GM18498 (cell line): ENCODE measurements around the gene ACTN1.
"Not testable (repeated sequence)": the region's sequence is repeated elsewhere in the genome, so short reads cannot be mapped to it uniquely, and the experiment has no call there.

Experiments used
- ATAC-seq: cut with Tn5 transposase; IDR thresholded peaks from one replicate; pipeline ENCODE4 v1.9.1; 2021; ENCODE audit warnings: mild to moderate bottlenecking, moderate library complexity; ENCODE audit not compliant: unreplicated experiment

ACTN1 gene

DNA sequence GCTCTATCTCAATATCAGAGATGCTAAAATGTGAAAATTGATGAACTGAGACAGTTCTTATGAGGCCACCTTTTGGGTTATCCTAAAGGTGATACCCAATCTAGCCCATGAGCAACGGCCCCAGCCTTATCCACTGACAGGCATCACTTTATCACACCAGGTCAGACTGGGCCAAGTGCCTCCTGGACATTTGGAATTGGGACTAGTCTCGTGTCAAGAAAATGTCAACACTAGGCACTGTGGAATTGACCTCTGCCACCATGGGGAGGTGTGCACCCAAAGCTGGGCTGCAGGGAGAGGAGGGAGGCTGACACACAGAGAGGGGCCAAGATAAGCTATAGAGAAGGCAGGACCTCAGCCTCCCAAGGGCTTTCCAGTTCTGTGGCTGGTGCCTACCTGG lies 107.7 kb downstream of the ACTN1 start:
- no peak for ATAC-seq

DNA sequence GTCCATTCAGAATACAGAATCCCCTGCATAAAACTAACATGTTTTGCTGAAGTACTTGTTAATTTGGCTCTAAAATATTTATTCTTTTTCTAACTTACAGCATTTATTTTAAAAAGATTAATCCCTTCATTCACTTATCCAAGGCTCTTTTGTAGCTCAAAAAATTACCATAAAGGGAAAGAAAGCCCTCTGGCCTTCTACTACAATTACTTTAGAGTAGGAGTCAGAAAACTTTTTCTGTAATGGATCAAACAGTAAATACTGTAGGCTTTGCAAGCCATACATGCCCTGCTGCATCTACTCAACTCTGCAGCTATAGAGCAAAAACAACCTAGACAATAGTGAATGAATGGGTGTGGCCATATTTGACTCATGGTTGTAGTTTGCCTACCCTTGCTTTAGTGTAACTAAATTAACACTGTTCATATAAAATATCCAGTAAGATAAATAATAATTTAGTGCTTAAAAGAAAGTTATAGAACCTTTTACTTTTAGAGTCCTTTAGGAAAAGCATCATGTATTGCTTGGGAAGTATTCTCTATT lies 112.0 kb downstream of the ACTN1 start:
- ATAC-seq, result no peak

DNA sequence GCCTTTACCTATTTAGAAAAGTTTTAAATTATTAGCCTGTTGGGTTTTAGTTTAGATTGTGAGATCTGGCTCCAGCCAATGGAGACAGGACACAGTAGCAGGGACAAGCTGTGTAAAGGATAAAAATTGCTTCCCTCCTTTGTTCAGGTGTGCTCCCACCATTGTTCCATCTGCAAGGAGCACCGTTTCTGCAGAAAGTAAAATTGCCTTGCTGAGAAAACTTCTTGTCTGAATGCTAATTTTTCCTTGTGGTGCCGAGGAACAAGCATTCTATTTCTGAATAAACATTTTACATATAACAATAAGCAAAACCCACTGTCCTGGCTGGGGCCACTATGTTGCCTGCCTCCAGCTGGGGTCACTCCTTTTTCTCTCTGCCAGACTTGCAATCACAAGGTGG lies 113.6 kb downstream of the ACTN1 start:
- ATAC-seq, result no peak

- ATAC-seq, result no peak
These were observed 114.7 kb downstream of the ACTN1 start for GRCh38 chr14:68864361-68864750.

GRCh38 chr14:68863610-68864360 lies 115.3 kb downstream of the ACTN1 start:
- no peak for ATAC-seq

- no peak for ATAC-seq
These were observed 116.0 kb downstream of the ACTN1 start for GRCh38 chr14:68862954-68863594.

- no peak for ATAC-seq
These were observed 118.3 kb downstream of the ACTN1 start for GRCh38 chr14:68860771-68861170.

- no peak for ATAC-seq
These were observed 121.5 kb downstream of the ACTN1 start for GRCh38 chr14:68857516-68858070.

GRCh38 chr14:68856572-68856971 lies 122.5 kb downstream of the ACTN1 start:
- no peak for ATAC-seq

- ATAC-seq, result no peak
These were observed 124.7 kb downstream of the ACTN1 start for GRCh38 chr14:68854421-68854820.

DNA sequence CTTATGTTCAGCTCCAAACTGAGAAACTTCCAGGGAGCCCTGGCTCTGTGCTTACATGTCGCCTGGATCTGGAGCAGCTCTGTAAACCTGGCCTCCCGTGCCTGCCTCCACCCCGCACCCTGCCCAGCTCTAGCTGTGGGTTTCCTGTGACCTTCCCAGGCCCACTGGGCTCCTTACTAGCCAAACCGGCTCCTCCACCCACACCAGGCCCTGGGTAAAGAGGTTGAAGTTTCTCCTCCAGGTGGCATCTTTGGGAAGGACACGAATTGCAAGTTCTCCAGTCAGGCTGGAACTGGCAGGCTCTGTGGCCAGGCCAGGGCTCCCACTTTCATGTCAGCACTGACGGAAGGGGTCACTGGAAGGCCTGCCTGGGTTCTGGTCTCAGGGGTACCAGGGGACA lies 125.4 kb downstream of the ACTN1 start:
- no peak for ATAC-seq

GRCh38 chr14:68852493-68852892 lies 126.6 kb downstream of the ACTN1 start:
- ATAC-seq, result not testable (repeated sequence)

- no peak for ATAC-seq
These were observed 128.0 kb downstream of the ACTN1 start for GRCh38 chr14:68851078-68851477.

DNA sequence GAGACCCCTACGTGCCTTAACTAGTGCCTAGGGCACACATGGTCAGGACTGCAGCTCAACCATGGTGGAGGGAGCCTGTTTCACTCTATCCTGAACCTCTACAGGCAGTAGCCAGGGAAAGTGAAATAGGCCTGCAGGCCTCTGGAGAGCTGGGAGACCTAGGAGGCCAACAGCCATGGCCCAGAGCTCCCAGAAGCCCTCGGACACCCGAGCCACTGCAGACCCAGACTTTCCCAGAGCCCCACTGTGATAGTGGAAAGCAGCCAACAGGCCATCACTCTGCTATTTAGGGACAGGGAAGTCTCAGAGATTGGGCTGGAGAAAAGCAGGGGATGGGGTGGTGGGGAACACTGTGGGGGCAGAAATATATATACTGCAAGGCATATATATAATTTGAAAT lies 129.7 kb downstream of the ACTN1 start:
- ATAC-seq, result no peak

DNA sequence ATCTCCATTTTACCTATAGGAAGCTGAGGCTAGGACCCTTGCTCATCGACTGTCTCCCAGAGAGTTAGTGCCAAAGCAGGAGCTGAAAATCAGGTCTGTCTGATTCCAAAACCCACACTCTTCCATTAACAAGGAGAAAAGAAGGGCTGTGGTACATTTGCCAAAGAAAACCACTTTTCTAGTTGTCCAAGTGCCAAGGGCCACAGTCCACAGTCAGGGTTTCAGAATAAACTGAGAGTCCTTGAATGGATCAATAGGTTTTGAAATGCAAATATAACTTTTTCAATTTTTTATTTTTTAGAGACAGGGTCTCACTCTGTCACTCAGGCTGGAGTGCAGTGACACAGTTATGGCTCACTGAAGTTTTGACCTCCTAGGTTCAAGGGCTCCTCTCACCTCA lies 130.8 kb downstream of the ACTN1 start:
- ATAC-seq, result no peak

DNA sequence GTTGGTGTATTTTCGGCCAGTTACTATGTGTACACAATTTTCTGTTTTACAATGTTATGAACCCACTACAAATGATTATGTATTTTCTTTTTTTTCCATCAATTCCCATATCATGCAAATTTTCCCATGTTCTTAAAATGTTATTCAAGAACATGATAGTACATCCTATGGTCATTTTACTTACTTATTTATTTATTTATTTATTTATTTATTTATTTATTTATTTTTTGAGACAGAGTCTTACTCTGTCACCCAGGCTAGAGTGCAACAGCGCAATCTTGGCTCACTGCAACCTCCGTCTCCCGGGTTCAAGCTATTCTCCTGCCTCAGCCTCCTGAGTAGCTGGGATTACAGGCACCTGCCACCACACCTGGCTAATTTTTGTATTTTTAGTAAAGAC lies 131.5 kb downstream of the ACTN1 start:
- ATAC-seq, result not testable (repeated sequence)

- ATAC-seq, result no peak
These were observed 132.6 kb downstream of the ACTN1 start for GRCh38 chr14:68846466-68846865.

DNA sequence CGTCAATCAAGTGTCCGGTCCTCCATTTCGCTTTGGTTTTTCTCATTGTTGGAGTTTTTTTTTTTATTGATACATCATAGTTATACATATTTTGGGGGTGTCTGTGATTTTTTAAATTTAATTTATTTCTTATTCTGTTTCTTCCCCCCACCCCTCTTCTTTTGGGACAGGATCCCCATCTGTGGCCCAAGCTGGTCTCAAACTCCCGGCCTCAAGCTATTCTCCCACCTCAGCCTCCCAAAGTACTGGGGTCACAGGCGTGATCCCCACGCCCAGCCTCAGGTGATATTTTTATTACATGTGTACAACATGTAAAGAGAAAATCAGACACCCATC lies 134.9 kb downstream of the ACTN1 start:
- ATAC-seq, result no peak

DNA sequence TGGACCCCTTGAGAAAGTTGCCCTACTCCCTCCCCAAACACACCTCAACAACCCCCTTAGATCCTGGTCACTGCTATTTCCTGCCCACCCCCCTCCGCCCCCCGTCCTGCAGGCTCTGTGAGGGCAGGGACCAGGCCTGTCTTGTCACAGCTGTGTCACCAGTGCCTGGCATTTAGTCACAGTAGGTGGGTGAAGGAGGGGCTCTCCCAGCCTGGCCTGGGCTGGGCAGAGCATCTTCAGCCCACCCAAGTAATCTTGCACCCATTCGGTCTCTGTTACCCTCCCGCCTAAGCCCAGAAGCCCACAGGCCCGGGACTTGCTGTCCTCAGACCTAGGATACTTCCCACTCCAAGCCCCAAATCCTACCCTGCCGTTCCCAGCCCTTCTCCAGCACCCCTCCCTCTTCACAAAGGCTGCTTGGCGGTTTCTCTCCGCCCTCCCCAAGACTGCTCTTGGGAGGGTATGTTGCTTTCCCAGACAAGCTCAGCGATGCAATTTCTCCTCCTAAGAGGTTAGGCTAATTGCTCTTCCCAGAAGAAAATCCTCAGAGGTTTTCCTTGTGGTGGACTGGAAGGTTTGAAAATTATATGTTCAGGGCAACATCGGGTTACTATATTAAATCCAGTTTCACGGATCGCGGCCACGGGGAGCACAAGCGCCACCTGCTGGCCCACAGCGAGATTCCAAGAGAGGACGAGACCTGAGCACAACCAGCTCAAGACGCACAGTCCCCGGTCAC lies 135.5 kb downstream of the ACTN1 start:
- ATAC-seq, result peak; percentile 73

- no peak for ATAC-seq
These were observed 136.8 kb downstream of the ACTN1 start for GRCh38 chr14:68842298-68842697.

- ATAC-seq, result no peak
These were observed 137.9 kb downstream of the ACTN1 start for GRCh38 chr14:68841016-68841809.
